ENCODE measurements around the gene TPM1. TPM values are rescaled to one million over a fixed set of nuclear protein-coding genes. Genes with fewer than 3 reads are reported as not detected.

TPM1 gene
- total RNA-seq, 2 donors from 2014 or later, result 245 to 363 TPM

GRCh38 chr15:63015618-63016017, 26.9 kb upstream of the TPM1 start:
- no peak for TF ChIP-seq CTCF (conservative IDR thresholded peaks at IDR 0.05)
- Histone ChIP-seq H3K4me3 (ENCODE audit: low read length) (no peak overlapping the region), H3K36me3 (ENCODE audit: control insufficient read depth, insufficient read depth, low read length) (no peaks in the 10 kb centered on the region), H3K9ac (ENCODE audit: extremely low read depth, low read length, poor library complexity, severe bottlenecking) (no peak overlapping the region), H3K9me3 (ENCODE audit: control insufficient read depth, low read length) (no peaks in the 10 kb centered on the region), H3K27me3 (ENCODE audit: control insufficient read depth, insufficient read depth, low read length, poor library complexity, severe bottlenecking) (no peaks in the 10 kb centered on the region), H3K27ac (ENCODE audit: low read depth, low read length) (no peak overlapping the region), H3K4me1 (ENCODE audit: control insufficient read depth, insufficient read depth, low read length) (no peaks in the 10 kb centered on the region)
- 92% methylated on average over 1 of the region's 1 CpG; no CpG with 5 or more reads in 1 of the 2 experiments for WGBS, 2 experiments (ENCODE audit: insufficient coverage in 1 of 2, insufficient read length in 1 of 2)
- peaks cover 6% of the 10 kb centered on the region for H3K4me1 Mint-ChIP-seq
- H3K36me3 Mint-ChIP-seq (ENCODE audit: low read depth), result no peaks in the 10 kb centered on the region
- DNase-seq, result no peak
- H3K9me3 Mint-ChIP-seq, result peaks cover 3% of the 10 kb centered on the region
- H3K27ac Mint-ChIP-seq, result no peak overlapping the region
- no peak overlapping the region for H3K4me3 Mint-ChIP-seq
- peaks cover 2% of the 10 kb centered on the region for H3K27me3 Mint-ChIP-seq (ENCODE audit: insufficient read depth)

GRCh38 chr15:63016234-63016633, 26.3 kb upstream of the TPM1 start:
- no peaks in the 10 kb centered on the region for H3K4me1 ChIP-seq (ENCODE audit: control insufficient read depth, insufficient read depth, low read length)
- Mint-ChIP-seq H3K9me3 (peaks cover 3% of the 10 kb centered on the region), H3K4me1 (peaks cover 6% of the 10 kb centered on the region), H3K27me3 (ENCODE audit: insufficient read depth) (peaks cover 2% of the 10 kb centered on the region), H3K36me3 (ENCODE audit: low read depth) (no peaks in the 10 kb centered on the region), H3K27ac (no peak overlapping the region), H3K4me3 (no peak overlapping the region)
- H3K9ac ChIP-seq (ENCODE audit: extremely low read depth, low read length, poor library complexity, severe bottlenecking), result no peak overlapping the region
- H3K27ac ChIP-seq (ENCODE audit: low read depth, low read length), result no peak overlapping the region
- H3K36me3 ChIP-seq (ENCODE audit: control insufficient read depth, insufficient read depth, low read length), result no peaks in the 10 kb centered on the region
- no peak overlapping the region for H3K4me3 ChIP-seq (ENCODE audit: low read length)
- WGBS, 2 experiments (ENCODE audit: insufficient coverage in 1 of 2, insufficient read length in 1 of 2), result 92% methylated on average over 2 of the region's 2 CpGs; no CpG with 5 or more reads in 1 of the 2 experiments
- no peak for TF ChIP-seq CTCF (conservative IDR thresholded peaks at IDR 0.05)
- H3K9me3 ChIP-seq (ENCODE audit: control insufficient read depth, low read length), result no peaks in the 10 kb centered on the region
- DNase-seq, result no peak
- H3K27me3 ChIP-seq (ENCODE audit: control insufficient read depth, insufficient read depth, low read length, poor library complexity, severe bottlenecking), result no peaks in the 10 kb centered on the region

- Mint-ChIP-seq H3K4me3 (no peak overlapping the region), H3K9me3 (no peaks in the 10 kb centered on the region), H3K4me1 (peaks cover 12% of the 10 kb centered on the region), H3K27ac (no peak overlapping the region), H3K36me3 (ENCODE audit: low read depth) (no peaks in the 10 kb centered on the region), H3K27me3 (ENCODE audit: insufficient read depth) (peaks cover 2% of the 10 kb centered on the region)
- no peaks in the 10 kb centered on the region for H3K36me3 ChIP-seq (ENCODE audit: control insufficient read depth, insufficient read depth, low read length)
- peaks cover 4% of the 10 kb centered on the region for H3K4me1 ChIP-seq (ENCODE audit: control insufficient read depth, insufficient read depth, low read length)
- no peak for TF ChIP-seq CTCF (conservative IDR thresholded peaks at IDR 0.05)
- no peak overlapping the region for H3K27ac ChIP-seq (ENCODE audit: low read depth, low read length)
- no peaks in the 10 kb centered on the region for H3K27me3 ChIP-seq (ENCODE audit: control insufficient read depth, insufficient read depth, low read length, poor library complexity, severe bottlenecking)
- H3K9ac ChIP-seq (ENCODE audit: extremely low read depth, low read length, poor library complexity, severe bottlenecking), result no peak overlapping the region
- 85 to 89% methylated on average over 1 of the region's 1 CpG for WGBS, 2 experiments (ENCODE audit: insufficient coverage in 1 of 2, insufficient read length in 1 of 2)
- no peaks in the 10 kb centered on the region for H3K9me3 ChIP-seq (ENCODE audit: control insufficient read depth, low read length)
- DNase-seq, result no peak
- H3K4me3 ChIP-seq (ENCODE audit: low read length), result no peak overlapping the region
These were observed 23.9 kb upstream of the TPM1 start for GRCh38 chr15:63018639-63019038.
